H1 (cell line): ENCODE results near the gene PCDH8. TPM values are rescaled to one million over a fixed set of nuclear protein-coding genes. Genes with fewer than 3 reads are reported as not detected.
A peak's percentile ranks its signal among the peaks of the same experiment; 100 is the strongest.

Source experiments
- CTCF ChIA-PET: fragments of 300-600 bp; sonication (Branson Sonifier 250); formaldehyde crosslinking; loops from one replicate; lab custom pipeline; 2021; ENCODE audit not compliant: partially characterized antibody; lab: Charles Lee
- POLR2A ChIA-PET: fragments of 300-600 bp; sonication (Branson Sonifier 250); formaldehyde crosslinking; loops from one replicate; lab custom pipeline; 2021; ENCODE audit warnings: inconsistent platforms; ENCODE audit not compliant: partially characterized antibody; lab: Charles Lee
- DNase-seq, 2 experiments: peaks; one replicate each; pipeline versions ENCODE4 v3.0.0 to v3.0.0-alpha.2; 2010 to 2022; ENCODE audit warnings: low spot score in 2 of 2, low read depth in 1 of 2, mixed read lengths in 1 of 2
- FAIRE-seq: peaks from 2 replicates; lab custom pipeline; 2011; peaks lifted over from hg19 to GRCh38; lab: Jason Lieb, UNC
- H2AFZ ChIP-seq: 2 replicates; pipeline ENCODE4 v1.8.1; 2012; ENCODE audit warnings: low read length, inconsistent platforms
- H2AK5ac ChIP-seq: 2 replicates; pipeline ENCODE4 v1.6.1; 2013; ENCODE audit warnings: low read depth, low read length
- H2BK120ac ChIP-seq: replicated peaks from 2 replicates; pipeline ENCODE3; 2013; ENCODE audit warnings: low read depth, low read length, inconsistent platforms
- H2BK12ac ChIP-seq: 2 replicates; pipeline ENCODE4 v1.6.1; 2013; ENCODE audit warnings: low read depth, low read length
- H2BK15ac ChIP-seq: 2 replicates; pipeline ENCODE4 v1.6.1; 2013; ENCODE audit warnings: low read length
- H2BK20ac ChIP-seq: 2 replicates; pipeline ENCODE4 v1.6.1; 2013; ENCODE audit warnings: low read length
- H2BK5ac ChIP-seq: 2 replicates; pipeline ENCODE4 v1.6.1; 2013; ENCODE audit warnings: low read depth, low read length
- H3K14ac ChIP-seq: 2 replicates; pipeline ENCODE4 v1.6.1; 2013; ENCODE audit warnings: inconsistent platforms; ENCODE audit not compliant: insufficient read length
- H3K18ac ChIP-seq: 2 replicates; pipeline ENCODE4 v1.6.1; 2013; ENCODE audit warnings: low read length; ENCODE audit errors: extremely low read depth
- H3K23ac ChIP-seq: 2 replicates; pipeline ENCODE4 v1.6.1; 2013; ENCODE audit warnings: inconsistent platforms; ENCODE audit not compliant: insufficient read length
- H3K23me2 ChIP-seq: 2 replicates; pipeline ENCODE4 v1.6.1; 2013; ENCODE audit warnings: low read depth, low read length
- H3K27ac ChIP-seq: 2 replicates; pipeline ENCODE4 v1.6.1; 2011; ENCODE audit warnings: low read depth, low read length, inconsistent platforms
- H3K27me3 ChIP-seq, 4 experiments: replicated peaks in 1 of 4; 1 replicate in 1 of 4; 2 replicates in 3 of 4; pipeline versions ENCODE4 v1.6.1 to v1.8.1; 2011 to 2013; ENCODE audit warnings: low read length in 3 of 4, mild to moderate bottlenecking in 3 of 4, inconsistent platforms in 2 of 4, mixed read lengths in 2 of 4, moderate library complexity in 1 of 4; ENCODE audit not compliant: control insufficient read depth in 3 of 4, insufficient read depth in 3 of 4; ENCODE audit errors: extremely low read depth in 1 of 4
- H3K36me3 ChIP-seq, 4 experiments: 2 replicates each; pipeline versions ENCODE4 v1.6.1 to v1.8.1; 2011 to 2013; ENCODE audit warnings: mild to moderate bottlenecking in 4 of 4, low read length in 3 of 4, moderate library complexity in 2 of 4, control low read depth in 1 of 4, inconsistent platforms in 1 of 4; ENCODE audit not compliant: insufficient read depth in 4 of 4, control insufficient read depth in 2 of 4
- H3K4ac ChIP-seq: replicated peaks from 2 replicates; pipeline ENCODE3; 2013; ENCODE audit warnings: low read length, low read depth, mixed read lengths, inconsistent platforms; ENCODE audit not compliant: insufficient read length
- H3K4me1 ChIP-seq, 4 experiments: replicated peaks in 1 of 4; 1 replicate in 1 of 4; 2 replicates in 3 of 4; pipeline versions ENCODE4 v1.6.1 to v1.8.1; 2011 to 2013; ENCODE audit warnings: low read length in 3 of 4, inconsistent platforms in 2 of 4, mixed read lengths in 1 of 4; ENCODE audit not compliant: insufficient read depth in 4 of 4, control insufficient read depth in 3 of 4
- H3K4me2 ChIP-seq, 2 experiments: 2 replicates each; pipeline versions ENCODE4 v1.6.1 to v1.8.1; 2011 to 2013; ENCODE audit warnings: low read depth in 2 of 2, low read length in 2 of 2, control low read depth in 1 of 2, inconsistent platforms in 1 of 2, mild to moderate bottlenecking in 1 of 2; ENCODE audit not compliant: insufficient read depth in 1 of 2
- H3K4me3 ChIP-seq, 4 experiments: fragments of 200-600, 300-600 bp in 1 of 4; sonication (generic), shearing (Covaris generic), sonication (Bioruptor Twin) in 1 of 4; 2 replicates each; pipeline versions ENCODE4 v1.5.1 to v1.8.1; 2011 to 2016; ENCODE audit warnings: low read length in 4 of 4, low read depth in 3 of 4, control low read depth in 2 of 4, inconsistent platforms in 2 of 4, mild to moderate bottlenecking in 2 of 4, mixed read lengths in 1 of 4, moderate library complexity in 1 of 4; ENCODE audit not compliant: insufficient read depth in 2 of 4; ENCODE audit errors: extremely low read depth in 1 of 4
- H3K56ac ChIP-seq: replicated peaks from 2 replicates; pipeline ENCODE3; 2013; ENCODE audit warnings: low read depth, mild to moderate bottlenecking, mixed read lengths, low read length, inconsistent platforms; ENCODE audit not compliant: insufficient read length
- H3K79me1 ChIP-seq: 2 replicates; pipeline ENCODE4 v1.6.1; 2013; ENCODE audit warnings: low read depth, low read length, control low read depth
- H3K79me2 ChIP-seq, 2 experiments: 2 replicates each; pipeline versions ENCODE4 v1.6.1 to v1.8.1; 2012 to 2013; ENCODE audit warnings: low read length in 2 of 2, mild to moderate bottlenecking in 2 of 2, inconsistent platforms in 1 of 2; ENCODE audit not compliant: insufficient read depth in 2 of 2, control insufficient read depth in 1 of 2
- H3K9ac ChIP-seq, 4 experiments: replicated peaks in 1 of 4; 1 replicate in 1 of 4; 2 replicates in 3 of 4; pipeline versions ENCODE4 v1.6.1 to v1.8.1; 2011 to 2013; ENCODE audit warnings: low read depth in 3 of 4, low read length in 3 of 4, control low read depth in 2 of 4, mild to moderate bottlenecking in 2 of 4, moderate library complexity in 2 of 4, inconsistent platforms in 1 of 4; ENCODE audit errors: extremely low read depth in 1 of 4
- H3K9me3 ChIP-seq, 2 experiments: 2 replicates each; pipeline versions ENCODE4 v1.6.1 to v1.8.1; 2012 to 2013; ENCODE audit warnings: mild to moderate bottlenecking in 2 of 2, moderate library complexity in 2 of 2, control low read depth in 1 of 2, inconsistent platforms in 1 of 2, low read depth in 1 of 2, low read length in 1 of 2, mixed read lengths in 1 of 2; ENCODE audit not compliant: insufficient read depth in 2 of 2
- H4K20me1 ChIP-seq, 2 experiments: replicated peaks in 1 of 2; 2 replicates each; pipeline versions ENCODE3 to v1.8.1; 2011 to 2013; ENCODE audit warnings: inconsistent platforms in 2 of 2, low read length in 2 of 2, mild to moderate bottlenecking in 1 of 2; ENCODE audit not compliant: insufficient read depth in 2 of 2, control insufficient read depth in 1 of 2
- H4K5ac ChIP-seq: 2 replicates; pipeline ENCODE4 v1.6.1; 2013; ENCODE audit warnings: low read length, low read depth, mixed read lengths, inconsistent platforms; ENCODE audit not compliant: insufficient read length
- H4K8ac ChIP-seq: 2 replicates; pipeline ENCODE4 v1.8.0; 2013; ENCODE audit warnings: mild to moderate bottlenecking, moderate library complexity, low read length, inconsistent platforms; ENCODE audit not compliant: insufficient read depth; ENCODE audit errors: extremely low read depth
- H4K91ac ChIP-seq: replicated peaks from 2 replicates; pipeline ENCODE3; 2013; ENCODE audit warnings: low read length, mixed read lengths, inconsistent platforms; ENCODE audit not compliant: insufficient read length
- CTCF ChIP-seq, 3 experiments: IDR thresholded peaks; 1 replicate in 2 of 3; 2 replicates in 1 of 3; pipeline versions ENCODE4 v1.5.1 to v1.6.1; 2011; ENCODE audit warnings: low read length in 3 of 3, mild to moderate bottlenecking in 3 of 3, inconsistent platforms in 2 of 3, low read depth in 1 of 3, moderate library complexity in 1 of 3; ENCODE audit not compliant: insufficient read depth in 1 of 3; ENCODE audit errors: control extremely low read depth in 1 of 3
- KDM4A ChIP-seq: IDR thresholded peaks from one replicate; pipeline ENCODE4 v1.7.1; 2012; ENCODE audit warnings: low read depth, mild to moderate bottlenecking, moderate library complexity, low read length, inconsistent platforms; ENCODE audit not compliant: severe bottlenecking
- RAD21 ChIP-seq, 2 experiments: IDR thresholded peaks in 1 of 2; conservative IDR thresholded peaks in 1 of 2; 2 replicates each; pipeline ENCODE4 v1.6.1; 2011; ENCODE audit warnings: low read depth in 2 of 2, low read length in 2 of 2, improper control_type of control experiment in 1 of 2, inconsistent platforms in 1 of 2, mild to moderate bottlenecking in 1 of 2, moderate library complexity in 1 of 2
- TEAD4 ChIP-seq: IDR thresholded peaks from 2 replicates; pipeline ENCODE4 v1.6.1; 2012; ENCODE audit warnings: low read depth, low read length, inconsistent platforms, mixed read lengths
- WGBS, 2 experiments: shearing (Covaris generic) in 1 of 2; methylation state at CpG; one replicate each; pipeline versions ENCODE4 v1.1.6 to v1.1.7; 2013 to 2015; ENCODE audit warnings: low lambda C conversion rate in 2 of 2, mixed read lengths in 2 of 2, inconsistent platforms in 1 of 2, low coverage in 1 of 2, missing lambda C conversion rate in 1 of 2; ENCODE audit not compliant: insufficient replicate concordance in 2 of 2, insufficient coverage in 1 of 2, insufficient read length in 1 of 2; ENCODE audit errors: extremely low coverage in 1 of 2, missing lambda C conversion rate in 1 of 2; 5-methylcytosine and 5-hydroxymethylcytosine counted together
- polyA plus RNA-seq, 7 experiments: library from polyadenylated mRNA; depleted of rRNA in 3 of 7; stranded (reverse) in 5 of 7; unstranded in 2 of 7; fragments of >200 nt in 5 of 7; fragments of 200-250 nt in 2 of 7; gene quantifications; 1 replicate in 5 of 7; 2 replicates in 1 of 7; 4 replicates in 1 of 7; pipeline versions ENCODE4 v1.2.1 to v1.2.3, GENCODE V29; 2011 to 2013; ENCODE audit warnings: missing spikeins in 2 of 7, mixed read lengths in 2 of 7
- total RNA-seq: library from RNA; stranded (reverse); fragmentation: NEBNext Ultra II Directional; extraction: Animal tissue kit (Norgen Biotek cat#: 25700); gene quantifications from 2 replicates; pipeline ENCODE4 v1.2.1, GENCODE V29; 2021
- TF ChIP-seq, protein P1 (sequence below): IDR thresholded peaks from 2 replicates; pipeline ENCODE4 v1.6.1; 2012; ENCODE audit warnings: inconsistent platforms
- TF ChIP-seq, protein P2 (sequence below): IDR thresholded peaks from 2 replicates; pipeline ENCODE4 v1.6.1; 2012; ENCODE audit warnings: inconsistent platforms

PCDH8 gene
- total and polyA plus RNA-seq, 2 of the 8 experiments (the other 6 are each of a cell fraction or from before 2014, with no cell fraction given): 0.82 to 1.6 TPM

GRCh38 chr13:52845334-52845761, 3.1 kb downstream of the PCDH8 start:
- peaks cover 0 to 13% (median 0%) of the 10 kb centered on the region in 4 experiments; a peak in 2 of 8 replicates for H3K36me3 ChIP-seq
- H3K9ac ChIP-seq: no peak overlapping the region
- H3K4ac ChIP-seq: no peak overlapping the region
- H3K79me2 ChIP-seq: no peaks in the 10 kb centered on the region
- no peak overlapping the region for H3K18ac ChIP-seq
- no peak overlapping the region for H3K56ac ChIP-seq
- no peak overlapping the region for H4K5ac ChIP-seq
- DNase-seq: no peak
- no peak overlapping the region for H2BK20ac ChIP-seq
- H2BK5ac ChIP-seq: no peak overlapping the region
- H3K4me3 ChIP-seq: peak overlapping the region in 2 of 4 experiments; percentile 14 to 84; a peak in 4 of 8 replicates
- peaks cover 0 to 33% (median 19%) of the 10 kb centered on the region in 4 experiments; a peak in 6 of 7 replicates for H3K4me1 ChIP-seq
- no peak overlapping the region for H2BK120ac ChIP-seq
- peak overlapping the region; percentile 82; the same call in 1 of the 2 replicates for H2BK12ac ChIP-seq
- H2AK5ac ChIP-seq: no peak overlapping the region
- CTCF ChIA-PET: interaction anchor here (0.7 to 10.5 kb wide), 23 partner anchors 10 to 355 kb away, joined by 3 to 154 read pairs (median 14); no protein-coding TSS in a partner anchor
- no peak overlapping the region; the same call in 1 of the 2 replicates for H4K8ac ChIP-seq
- H3K27ac ChIP-seq: no peak overlapping the region
- H3K23me2 ChIP-seq: peaks cover 22% of the 10 kb centered on the region
- peaks cover 0 to 13% of the 10 kb centered on the region in 2 experiments; a peak in 2 of 4 replicates for H3K9me3 ChIP-seq
- 33% methylated on average over 16 of the region's 16 CpGs; no CpG with 5 or more reads in 1 of the 2 experiments for WGBS, 2 experiments
- no peak overlapping the region for H3K23ac ChIP-seq
- no peak overlapping the region for H2AFZ ChIP-seq
- POLR2A ChIA-PET: interaction anchor here (0.6 to 3.2 kb wide), 5 partner anchors 12 to 248 kb away, joined by 3 to 24 read pairs (median 3); partner anchors contain the start of gene SUGT1
- no peak overlapping the region for H4K91ac ChIP-seq
- peaks cover 0 to 10% of the 10 kb centered on the region in 2 experiments for H4K20me1 ChIP-seq
- no peaks in the 10 kb centered on the region for H3K79me1 ChIP-seq
- no peak overlapping the region for H3K14ac ChIP-seq
- TF ChIP-seq, protein P1, sequence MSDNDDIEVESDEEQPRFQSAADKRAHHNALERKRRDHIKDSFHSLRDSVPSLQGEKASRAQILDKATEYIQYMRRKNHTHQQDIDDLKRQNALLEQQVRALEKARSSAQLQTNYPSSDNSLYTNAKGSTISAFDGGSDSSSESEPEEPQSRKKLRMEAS: peak; percentile 97
- TF ChIP-seq KDM4A: no peak
- peak; percentile 14 to 37; a peak in 3 of 4 replicates for TF ChIP-seq RAD21 (IDR thresholded peaks at IDR 0.05 in 1 of 2, conservative IDR thresholded peaks at IDR 0.05 in 1 of 2; ENCODE audit: low read depth in 2 of 2, low read length in 2 of 2)
- peak in 1 of 3 experiments; percentile 26; a peak in 2 of 4 replicates for TF ChIP-seq CTCF (IDR thresholded peaks at IDR 0.05; ENCODE audit: control extremely low read depth in 1 of 3, insufficient read depth in 1 of 3, low read depth in 1 of 3, low read length in 3 of 3)
- TF ChIP-seq TEAD4: peak; percentile 60; the same call in 1 of the 2 replicates
- TF ChIP-seq, protein P2, sequence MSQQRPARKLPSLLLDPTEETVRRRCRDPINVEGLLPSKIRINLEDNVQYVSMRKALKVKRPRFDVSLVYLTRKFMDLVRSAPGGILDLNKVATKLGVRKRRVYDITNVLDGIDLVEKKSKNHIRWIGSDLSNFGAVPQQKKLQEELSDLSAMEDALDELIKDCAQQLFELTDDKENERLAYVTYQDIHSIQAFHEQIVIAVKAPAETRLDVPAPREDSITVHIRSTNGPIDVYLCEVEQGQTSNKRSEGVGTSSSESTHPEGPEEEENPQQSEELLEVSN: peak; percentile 99
- FAIRE-seq: no peak
- peaks cover 50 to 61% (median 56%) of the 10 kb centered on the region in 4 experiments for H3K27me3 ChIP-seq
- peak overlapping the region; percentile 89 to 95 for H3K4me2 ChIP-seq
- no peak overlapping the region for H2BK15ac ChIP-seq
